ENCODE data around the gene PTH2R.
"Not testable (repeated sequence)": the region's sequence is repeated elsewhere in the genome, so short reads cannot be mapped to it uniquely, and the experiment has no call there.

Gene PTH2R

GRCh38 chr2:208396796-208397195 lies 9.8 kb upstream of the PTH2R start:
- not testable (repeated sequence) for DNase-seq

GRCh38 chr2:208399201-208399600 lies 7.4 kb upstream of the PTH2R start:
- no peak for DNase-seq

GRCh38 chr2:208407667-208408066 lies 1.1 kb downstream of the PTH2R start:
- peak; percentile 56 for DNase-seq

- no peak for DNase-seq
These were observed 7.3 kb downstream of the PTH2R start for GRCh38 chr2:208413931-208414330.

- no peak for DNase-seq
These were observed 8.7 kb downstream of the PTH2R start for GRCh38 chr2:208415255-208415654.

GRCh38 chr2:208415897-208416296 lies 9.3 kb downstream of the PTH2R start:
- DNase-seq = no peak

- no peak for DNase-seq
These were observed 19.9 kb downstream of the PTH2R start for GRCh38 chr2:208426412-208427045.

GRCh38 chr2:208437755-208438154 lies 31.2 kb downstream of the PTH2R start:
- DNase-seq = no peak

GRCh38 chr2:208440716-208441115 lies 34.1 kb downstream of the PTH2R start:
- DNase-seq = no peak

- no peak for DNase-seq
These were observed 35.4 kb downstream of the PTH2R start for GRCh38 chr2:208441951-208442350.

- not testable (repeated sequence) for DNase-seq
These were observed 40.9 kb downstream of the PTH2R start for GRCh38 chr2:208447447-208447846.

- DNase-seq = no peak
These were observed 44.5 kb downstream of the PTH2R start for GRCh38 chr2:208451061-208451460.

GRCh38 chr2:208454861-208455260 lies 48.3 kb downstream of the PTH2R start:
- no peak for DNase-seq

- no peak for DNase-seq
These were observed 57.1 kb downstream of the PTH2R start for GRCh38 chr2:208463721-208464120.

- DNase-seq = no peak
These were observed 57.6 kb downstream of the PTH2R start for GRCh38 chr2:208464205-208464604.

GRCh38 chr2:208466151-208466919 lies 59.7 kb downstream of the PTH2R start:
- peak; percentile 17 for DNase-seq

GRCh38 chr2:208466920-208467298 lies 60.3 kb downstream of the PTH2R start:
- no peak for DNase-seq

GRCh38 chr2:208467564-208467963 lies 61.0 kb downstream of the PTH2R start:
- DNase-seq = no peak

- DNase-seq = no peak
These were observed 71.1 kb downstream of the PTH2R start for GRCh38 chr2:208477741-208478140.

GRCh38 chr2:208479342-208479741 lies 72.8 kb downstream of the PTH2R start:
- no peak for DNase-seq

GRCh38 chr2:208481945-208482344 lies 75.4 kb downstream of the PTH2R start:
- not testable (repeated sequence) for DNase-seq

- not testable (repeated sequence) for DNase-seq
These were observed 75.9 kb downstream of the PTH2R start for GRCh38 chr2:208482453-208483015.

- no peak for DNase-seq
These were observed 78.8 kb downstream of the PTH2R start for GRCh38 chr2:208485390-208485789.
